ENCODE measurements around the gene TBC1D3H.
"Not testable (repeated sequence)": the region's sequence is repeated elsewhere in the genome, so short reads cannot be mapped to it uniquely, and the experiment has no call there.

Gene TBC1D3H

DNA sequence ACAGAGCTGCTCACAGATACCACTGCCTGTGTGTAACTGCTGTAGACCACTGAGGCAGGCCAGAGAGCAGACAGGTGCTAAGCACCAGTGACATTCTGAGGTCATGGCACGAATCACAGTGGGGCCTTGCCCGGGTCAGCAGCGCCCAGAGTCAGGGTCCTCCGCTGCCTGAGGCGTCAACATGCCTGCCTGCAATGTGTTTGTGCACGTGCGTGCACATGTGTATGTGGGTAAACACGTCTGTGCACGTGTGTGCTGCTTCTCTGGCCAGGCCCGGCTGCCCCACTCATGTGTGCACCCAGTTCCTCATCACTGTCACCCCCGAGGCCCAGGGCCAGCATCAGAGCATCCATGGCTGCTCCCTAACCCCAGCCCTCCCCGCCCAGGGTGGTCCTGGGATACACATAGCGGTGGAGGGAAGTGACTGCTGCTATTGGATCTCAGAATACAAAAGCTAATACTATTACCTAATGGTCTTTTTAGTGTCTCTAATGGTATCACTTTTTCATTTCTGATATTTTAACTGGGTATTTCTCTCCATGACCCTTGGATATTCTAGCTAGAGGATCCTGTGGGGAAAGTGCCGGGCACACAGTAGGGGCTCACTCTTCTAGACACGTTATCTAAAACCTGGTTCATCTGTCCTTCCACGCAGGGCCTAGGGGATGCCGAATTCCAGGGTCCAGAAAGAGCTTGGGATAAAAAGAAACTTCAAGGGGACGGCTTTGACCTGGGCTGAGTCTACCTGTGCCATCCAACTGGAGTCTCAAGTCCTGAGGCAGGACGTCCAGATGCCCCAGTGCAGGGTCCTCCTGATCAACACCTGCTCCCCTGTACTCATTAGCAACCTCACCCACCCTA lies at the start of gene TBC1D3H:
TBC1D3H (minus strand) TSS at position 51 of the 861 bp plus-strand sequence. CDS start 1,540 bp downstream, outside the sequence.
- not testable (repeated sequence) for DNase-seq

- not testable (repeated sequence) for DNase-seq
Observed at GRCh38 chr17:36428891-36429290, 40.7 kb upstream of the TBC1D3H start.

- not testable (repeated sequence) for DNase-seq
Observed at GRCh38 chr17:36415180-36415941, 27.1 kb upstream of the TBC1D3H start.

GRCh38 chr17:36390943-36391645 lies 2.9 kb upstream of the TBC1D3H start:
- not testable (repeated sequence) for DNase-seq

GRCh38 chr17:36375938-36376337 lies 12.3 kb downstream of the TBC1D3H start:
- not testable (repeated sequence) for DNase-seq

DNA sequence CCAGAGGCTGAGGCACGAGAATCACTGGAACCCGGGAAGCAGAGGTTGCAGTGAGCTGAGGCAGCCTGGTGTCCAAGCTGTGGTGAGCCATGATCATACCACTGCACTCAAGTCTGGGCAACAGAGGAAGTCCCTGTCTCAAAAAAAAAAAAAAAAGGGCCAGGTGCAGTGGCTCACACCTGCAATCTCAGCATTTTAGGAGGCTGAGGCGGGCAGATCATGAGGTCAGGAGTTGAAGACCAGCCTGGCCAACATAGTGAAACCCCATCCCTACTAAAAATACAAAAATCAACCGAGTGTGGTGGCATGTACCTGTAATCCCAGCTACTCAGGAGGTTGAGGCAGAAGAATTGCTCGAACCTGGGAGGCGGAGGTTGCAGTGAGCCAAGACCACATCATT lies 25.7 kb downstream of the TBC1D3H start:
- DNase-seq = not testable (repeated sequence)
